Activated CD8-positive, alpha-beta memory T cell treated with anti-CD3 and anti-CD28 coated beads, Interleukin-2, amount 10 ng/mL, durations not matched to agents 7 days and 5 days (primary cell): Measurements from ENCODE around the gene ATP11A. TPM values are rescaled to one million over a fixed set of nuclear protein-coding genes. Genes with fewer than 3 reads are reported as not detected.
A peak's percentile ranks its signal among the peaks of the same experiment; 100 is the strongest.
"Not testable (repeated sequence)": the region's sequence is repeated elsewhere in the genome, so short reads cannot be mapped to it uniquely, and the experiment has no call there.

ENCODE experiments used
- ATAC-seq: fragments of 150-1000 bp; cut with Tn5 transposase; one replicate; pipeline ENCODE4 v1.10.0; 2021; ENCODE audit warnings: moderate library complexity
- CTCF ChIA-PET: fragments of 350-600 bp; sonication (Branson Sonifier 250); formaldehyde crosslinking; loops from one replicate; lab custom pipeline; 2021; ENCODE audit warnings: antibody characterized with exemption; lab: Charles Lee
- DNase-seq: peaks from one replicate; pipeline ENCODE4 v3.0.0-alpha.2; 2020
- H3K27ac Mint-ChIP-seq: one replicate; pipeline ENCODE4 v1.8.0; 2021; ENCODE audit warnings: mild to moderate bottlenecking, mixed read lengths
- H3K27me3 Mint-ChIP-seq: one replicate; pipeline ENCODE4 v1.8.0; 2021; ENCODE audit warnings: mixed read lengths
- H3K36me3 Mint-ChIP-seq: one replicate; pipeline ENCODE4 v1.8.0; 2021; ENCODE audit warnings: mild to moderate bottlenecking, mixed read lengths
- H3K4me1 Mint-ChIP-seq: one replicate; pipeline ENCODE4 v1.8.0; 2021; ENCODE audit warnings: mixed read lengths
- H3K4me3 Mint-ChIP-seq: one replicate; pipeline ENCODE4 v1.8.0; 2021; ENCODE audit warnings: mild to moderate bottlenecking, moderate library complexity, mixed read lengths
- H3K9me3 Mint-ChIP-seq: one replicate; pipeline ENCODE4 v1.8.0; 2022; ENCODE audit warnings: low read depth, mixed read lengths
- total RNA-seq, 2 experiments: library from RNA; stranded (reverse); gene quantifications; one replicate each; pipeline ENCODE4 v1.2.3, GENCODE V29; 2021

ATP11A gene
- total RNA-seq, 2 experiments from 2014 or later = 40.0 to 43.5 TPM

DNA sequence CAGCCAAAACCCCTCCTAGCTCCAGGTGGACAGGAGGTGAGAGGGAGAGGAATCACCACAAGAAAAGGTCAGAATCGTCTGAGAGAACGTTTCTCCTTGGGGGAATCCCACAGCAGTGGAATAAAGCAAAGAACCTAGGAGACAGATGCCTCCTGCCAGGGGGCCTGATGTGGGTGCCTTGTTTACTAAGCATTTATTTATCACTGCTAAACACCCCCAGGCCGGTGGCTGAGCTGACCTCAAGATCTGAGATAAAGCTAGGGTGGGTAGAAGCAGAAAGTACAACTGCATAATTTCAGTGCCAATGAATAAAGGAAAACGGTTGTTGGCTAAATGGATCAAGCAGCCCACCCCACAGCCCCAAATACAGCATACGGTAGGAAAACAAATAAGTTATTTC is 33.9 kb upstream of the ATP11A start:
- Mint-ChIP-seq H3K36me3 (no peaks in the 10 kb centered on the region), H3K4me1 (no peaks in the 10 kb centered on the region), H3K27ac (no peak overlapping the region), H3K27me3 (peaks cover 15% of the 10 kb centered on the region), H3K4me3 (no peak overlapping the region), H3K9me3 (no peaks in the 10 kb centered on the region)
- DNase-seq = no peak
- no peak for ATAC-seq
- CTCF ChIA-PET = no interaction called here

DNA sequence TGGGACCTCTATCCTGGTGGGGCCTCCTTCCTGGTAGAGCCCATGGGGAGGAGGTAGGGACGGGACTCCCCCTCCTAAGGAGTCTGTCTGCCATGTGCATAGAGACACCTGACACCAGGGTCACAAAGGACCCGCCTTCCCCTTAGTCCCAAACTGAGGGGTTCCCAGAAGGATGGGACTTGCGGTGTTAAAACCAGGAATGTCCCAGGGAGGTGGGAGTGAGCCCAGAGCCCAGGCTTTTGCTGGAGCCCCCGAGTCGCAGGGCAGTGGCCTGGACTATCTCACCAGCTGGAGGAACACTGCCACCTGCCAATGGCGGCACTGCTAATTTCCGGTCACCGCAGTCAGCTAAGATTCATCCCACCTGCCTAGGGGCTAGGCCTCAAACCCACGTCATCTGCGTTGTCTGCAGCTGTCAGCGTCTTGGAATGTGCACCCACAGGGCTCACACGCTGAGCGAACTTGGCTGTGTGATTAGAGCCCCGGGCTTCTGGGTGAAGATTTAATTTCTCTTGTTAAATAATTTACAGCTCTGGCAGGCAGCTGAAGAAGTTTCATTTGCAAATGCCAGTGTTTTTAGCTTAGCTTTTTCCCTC is 31.9 kb upstream of the ATP11A start:
- Mint-ChIP-seq H3K27ac (no peak overlapping the region), H3K9me3 (no peaks in the 10 kb centered on the region), H3K27me3 (peaks cover 8% of the 10 kb centered on the region), H3K4me3 (no peak overlapping the region), H3K4me1 (no peaks in the 10 kb centered on the region), H3K36me3 (no peaks in the 10 kb centered on the region)
- CTCF ChIA-PET = no interaction called here
- no peak for ATAC-seq
- DNase-seq = no peak

DNA sequence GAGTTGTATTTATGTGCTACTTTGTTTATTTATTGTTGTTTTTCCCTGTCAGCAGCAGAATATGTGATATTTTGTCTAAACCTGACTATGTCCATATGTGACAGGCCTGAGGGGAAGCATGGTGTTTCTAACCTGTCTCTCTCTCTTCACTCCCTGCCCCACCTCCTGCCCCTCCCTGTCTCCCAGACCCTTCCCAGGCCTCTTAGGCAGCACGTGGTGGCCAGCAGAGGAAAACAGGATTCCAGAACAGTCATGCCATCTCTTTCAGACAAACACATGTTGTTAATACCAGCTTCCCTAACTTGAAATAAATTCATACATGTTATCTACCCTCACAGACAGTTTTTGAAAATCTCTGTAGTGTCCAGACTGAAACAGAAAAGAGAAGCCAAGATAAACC is 31.0 kb upstream of the ATP11A start:
- ATAC-seq = no peak
- H3K27ac Mint-ChIP-seq = no peak overlapping the region
- H3K4me1 Mint-ChIP-seq = no peaks in the 10 kb centered on the region
- peaks cover 6% of the 10 kb centered on the region for H3K27me3 Mint-ChIP-seq
- DNase-seq = no peak
- CTCF ChIA-PET = no interaction called here
- H3K9me3 Mint-ChIP-seq = no peaks in the 10 kb centered on the region
- H3K36me3 Mint-ChIP-seq = no peaks in the 10 kb centered on the region
- no peak overlapping the region for H3K4me3 Mint-ChIP-seq

DNA sequence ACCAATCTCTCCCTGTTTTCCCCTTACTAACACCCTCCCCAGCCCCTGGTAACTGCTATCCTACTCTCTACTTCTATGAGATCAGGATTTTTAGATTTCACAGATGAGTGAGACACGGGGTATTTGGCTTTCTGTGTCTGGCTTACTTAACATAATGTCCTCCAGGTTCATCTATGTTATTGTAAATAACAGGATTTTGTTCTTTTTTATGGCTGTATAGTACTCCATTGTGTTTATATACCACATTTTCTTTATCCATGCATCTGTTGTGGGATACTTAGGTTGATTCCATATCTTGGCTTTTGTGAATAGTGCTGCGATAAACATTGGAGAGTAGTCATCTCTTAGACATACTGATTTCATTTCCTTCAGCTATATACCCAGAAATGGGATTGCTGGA is 28.5 kb upstream of the ATP11A start:
- peaks cover 6% of the 10 kb centered on the region for H3K27me3 Mint-ChIP-seq
- H3K4me1 Mint-ChIP-seq = no peaks in the 10 kb centered on the region
- CTCF ChIA-PET = no interaction called here
- no peak for DNase-seq
- no peaks in the 10 kb centered on the region for H3K36me3 Mint-ChIP-seq
- H3K27ac Mint-ChIP-seq = no peak overlapping the region
- H3K9me3 Mint-ChIP-seq = no peaks in the 10 kb centered on the region
- no peak for ATAC-seq
- no peak overlapping the region for H3K4me3 Mint-ChIP-seq

DNA sequence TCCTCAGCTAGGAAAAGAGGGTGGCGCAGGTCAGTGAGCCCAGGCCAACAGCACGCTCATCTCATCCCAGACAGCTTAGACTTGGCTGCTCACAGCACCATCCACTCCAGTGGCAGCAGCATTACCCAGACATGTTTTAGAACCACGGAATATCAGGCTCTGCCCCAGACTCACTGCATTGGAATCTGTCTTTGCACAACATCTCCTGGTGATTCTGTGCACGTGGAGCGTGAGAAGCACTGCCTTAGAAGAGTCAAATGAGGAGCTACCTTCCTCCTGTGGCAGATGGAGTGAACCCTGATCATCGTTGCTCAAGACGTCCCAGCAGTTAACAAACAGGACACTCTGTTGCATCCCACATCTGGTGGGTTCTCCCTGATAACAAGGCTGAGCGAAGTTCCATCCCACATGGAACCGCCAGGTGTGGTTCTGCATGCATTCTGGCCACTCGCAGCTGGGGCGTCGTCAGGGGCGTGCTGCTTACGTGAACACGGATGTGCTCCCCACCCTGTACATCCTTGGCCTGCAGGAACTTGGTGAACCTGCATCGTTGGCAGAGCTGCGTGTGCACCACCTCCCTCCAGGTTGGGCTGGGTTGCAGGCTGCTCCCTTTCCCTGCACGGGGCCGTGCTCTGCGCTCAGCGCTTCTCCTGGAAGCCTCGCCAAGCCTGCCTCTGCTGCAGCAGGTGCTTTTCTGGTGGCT is 25.2 kb upstream of the ATP11A start:
- H3K27ac Mint-ChIP-seq = no peak overlapping the region
- no peak for DNase-seq
- H3K27me3 Mint-ChIP-seq = peaks cover 6% of the 10 kb centered on the region

DNA sequence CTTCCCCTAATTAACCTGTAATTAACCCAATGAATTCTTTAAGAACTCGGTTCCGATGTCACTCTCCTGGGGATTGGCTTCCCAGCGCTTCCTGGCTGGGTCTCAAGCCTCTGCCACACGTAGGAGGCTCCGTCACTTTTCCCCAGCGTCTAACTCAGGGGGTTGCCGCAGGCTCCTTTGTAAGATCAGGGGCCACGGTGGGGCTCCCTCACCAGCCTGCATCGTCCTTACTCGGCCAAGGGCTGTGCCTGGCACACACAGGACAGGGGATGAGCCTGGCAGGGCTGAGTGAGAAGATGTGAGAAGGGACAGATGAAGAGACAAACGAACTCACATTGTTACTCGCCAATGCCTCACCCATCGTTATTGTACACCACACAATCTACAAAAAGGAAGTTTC is 20.9 kb upstream of the ATP11A start:
- H3K9me3 Mint-ChIP-seq = no peaks in the 10 kb centered on the region
- ATAC-seq (no peak), DNase-seq (no peak)
- H3K27ac Mint-ChIP-seq = no peak overlapping the region
- H3K27me3 Mint-ChIP-seq = peaks cover 6% of the 10 kb centered on the region
- H3K36me3 Mint-ChIP-seq = no peaks in the 10 kb centered on the region
- CTCF ChIA-PET = no interaction called here
- no peak overlapping the region for H3K4me3 Mint-ChIP-seq
- H3K4me1 Mint-ChIP-seq = peaks cover 2% of the 10 kb centered on the region

More for the DNA sequence above, 25.2 kb upstream of the ATP11A start:
- H3K4me1 Mint-ChIP-seq = no peaks in the 10 kb centered on the region
- CTCF ChIA-PET = no interaction called here
- H3K4me3 Mint-ChIP-seq = no peak overlapping the region
- no peaks in the 10 kb centered on the region for H3K9me3 Mint-ChIP-seq
- no peaks in the 10 kb centered on the region for H3K36me3 Mint-ChIP-seq
- ATAC-seq = no peak

DNA sequence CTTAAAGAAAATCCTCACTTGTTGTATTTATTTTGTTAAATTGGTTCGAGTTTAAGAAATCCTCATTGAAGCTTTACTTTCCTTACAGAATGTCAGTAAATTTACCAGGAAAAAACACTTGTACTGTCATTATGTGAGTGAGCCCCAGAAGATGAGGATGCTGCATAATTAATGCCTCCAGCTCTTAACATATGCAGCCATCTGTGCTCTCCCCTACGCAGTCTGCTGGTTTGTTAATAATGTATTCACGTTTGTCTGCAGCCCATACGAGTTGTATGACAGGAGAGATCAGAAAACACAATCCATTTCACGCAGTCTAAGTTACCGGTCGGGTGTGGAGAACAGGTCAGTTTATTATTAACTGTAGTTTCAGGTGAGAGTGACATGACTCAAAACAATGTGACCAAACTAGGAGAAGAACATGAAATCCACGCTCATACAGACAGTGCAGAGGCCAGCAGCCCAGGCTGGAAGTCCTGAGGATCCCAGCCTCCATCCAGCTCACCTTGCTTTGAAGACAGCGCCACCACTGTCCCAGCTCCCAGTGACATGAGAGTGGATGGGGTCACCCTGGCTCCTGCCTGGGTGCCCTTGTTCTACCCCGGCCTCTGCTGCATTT is 19.8 kb upstream of the ATP11A start:
- CTCF ChIA-PET = no interaction called here
- no peak overlapping the region for H3K4me3 Mint-ChIP-seq
- no peaks in the 10 kb centered on the region for H3K36me3 Mint-ChIP-seq
- no peaks in the 10 kb centered on the region for H3K9me3 Mint-ChIP-seq
- DNase-seq = no peak
- no peak for ATAC-seq
- no peak overlapping the region for H3K27ac Mint-ChIP-seq
- H3K4me1 Mint-ChIP-seq = peaks cover 4% of the 10 kb centered on the region
- H3K27me3 Mint-ChIP-seq = peaks cover 7% of the 10 kb centered on the region

DNA sequence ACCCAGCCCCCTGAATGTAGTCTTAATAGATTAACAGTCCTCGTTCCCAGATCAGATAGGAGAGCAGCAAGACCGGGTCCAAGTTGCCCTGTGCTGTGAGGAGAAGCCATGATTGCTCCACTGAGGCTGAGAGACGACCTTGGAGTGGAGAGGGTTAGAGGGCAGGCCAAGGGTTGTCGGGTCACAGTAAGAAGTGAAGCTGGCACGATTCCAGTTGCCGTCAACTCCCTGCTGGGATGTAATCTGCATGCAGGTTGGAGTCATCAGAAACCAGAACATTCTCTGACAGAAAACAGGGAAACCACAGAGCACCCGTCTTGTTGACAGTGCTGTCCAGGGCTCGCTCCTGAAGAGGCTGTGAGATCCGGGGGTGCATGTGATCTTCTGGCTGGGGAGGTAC is 19.0 kb upstream of the ATP11A start:
- H3K4me3 Mint-ChIP-seq = no peak overlapping the region
- peaks cover 4% of the 10 kb centered on the region for H3K4me1 Mint-ChIP-seq
- H3K27ac Mint-ChIP-seq = no peak overlapping the region
- H3K9me3 Mint-ChIP-seq = no peaks in the 10 kb centered on the region
- no peak for DNase-seq
- no peaks in the 10 kb centered on the region for H3K36me3 Mint-ChIP-seq
- peaks cover 12% of the 10 kb centered on the region for H3K27me3 Mint-ChIP-seq
- ATAC-seq = no peak
- CTCF ChIA-PET = no interaction called here

DNA sequence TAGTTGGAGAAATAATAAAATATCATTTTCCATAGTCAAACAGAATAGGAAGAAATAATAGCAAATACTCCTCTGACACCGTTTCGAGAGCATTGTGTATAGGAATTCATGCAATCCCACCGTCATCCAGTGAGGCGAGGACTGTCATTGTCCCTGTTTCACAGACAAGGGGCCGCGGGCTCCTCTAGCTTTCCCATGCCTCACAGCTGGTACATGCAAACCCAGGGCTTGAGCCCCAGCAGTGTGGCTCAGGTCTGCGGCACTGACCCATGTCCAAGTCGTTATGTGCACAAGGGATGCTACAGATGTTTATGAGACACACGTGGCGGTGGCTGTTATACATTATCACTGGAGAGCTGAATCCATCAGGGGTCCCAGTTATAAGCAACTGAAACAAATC is 18.5 kb upstream of the ATP11A start:
- Mint-ChIP-seq H3K36me3 (no peaks in the 10 kb centered on the region), H3K4me3 (no peak overlapping the region), H3K4me1 (peaks cover 4% of the 10 kb centered on the region), H3K27me3 (peaks cover 16% of the 10 kb centered on the region), H3K27ac (no peak overlapping the region), H3K9me3 (no peaks in the 10 kb centered on the region)
- CTCF ChIA-PET = no interaction called here
- ATAC-seq = no peak
- no peak for DNase-seq

DNA sequence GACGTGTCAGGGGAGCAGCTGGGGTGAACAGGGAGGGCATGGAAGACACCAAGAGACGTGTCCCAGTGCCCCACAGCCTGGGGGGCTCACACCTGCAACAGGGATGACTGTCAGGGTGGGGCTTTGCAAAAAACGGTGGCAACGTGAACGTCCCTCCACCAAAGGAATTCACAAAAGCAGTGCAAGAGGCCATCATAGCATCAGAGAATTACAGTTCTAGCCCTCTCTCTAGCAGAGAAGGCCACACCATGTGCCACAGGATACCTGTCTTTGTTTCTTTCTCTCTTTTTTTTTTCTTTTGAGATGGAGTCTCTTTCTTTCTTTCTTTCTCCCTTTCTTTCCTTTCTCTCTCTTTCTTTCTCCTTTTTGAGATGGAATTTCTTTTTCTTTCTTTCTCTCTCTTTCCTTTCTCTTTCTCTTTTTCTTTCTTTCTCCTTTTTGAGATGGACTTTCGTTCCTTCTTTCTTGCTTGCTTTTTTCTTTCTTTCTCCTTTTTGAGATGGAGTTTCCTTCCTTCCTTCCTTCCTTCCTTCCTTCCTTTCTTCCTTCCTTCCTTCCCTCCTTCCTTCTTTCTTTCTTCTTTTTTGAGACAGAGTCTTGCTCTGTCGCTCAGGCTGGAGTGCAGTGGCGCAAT is 17.1 kb upstream of the ATP11A start:
- H3K27ac Mint-ChIP-seq = no peak overlapping the region

DNA sequence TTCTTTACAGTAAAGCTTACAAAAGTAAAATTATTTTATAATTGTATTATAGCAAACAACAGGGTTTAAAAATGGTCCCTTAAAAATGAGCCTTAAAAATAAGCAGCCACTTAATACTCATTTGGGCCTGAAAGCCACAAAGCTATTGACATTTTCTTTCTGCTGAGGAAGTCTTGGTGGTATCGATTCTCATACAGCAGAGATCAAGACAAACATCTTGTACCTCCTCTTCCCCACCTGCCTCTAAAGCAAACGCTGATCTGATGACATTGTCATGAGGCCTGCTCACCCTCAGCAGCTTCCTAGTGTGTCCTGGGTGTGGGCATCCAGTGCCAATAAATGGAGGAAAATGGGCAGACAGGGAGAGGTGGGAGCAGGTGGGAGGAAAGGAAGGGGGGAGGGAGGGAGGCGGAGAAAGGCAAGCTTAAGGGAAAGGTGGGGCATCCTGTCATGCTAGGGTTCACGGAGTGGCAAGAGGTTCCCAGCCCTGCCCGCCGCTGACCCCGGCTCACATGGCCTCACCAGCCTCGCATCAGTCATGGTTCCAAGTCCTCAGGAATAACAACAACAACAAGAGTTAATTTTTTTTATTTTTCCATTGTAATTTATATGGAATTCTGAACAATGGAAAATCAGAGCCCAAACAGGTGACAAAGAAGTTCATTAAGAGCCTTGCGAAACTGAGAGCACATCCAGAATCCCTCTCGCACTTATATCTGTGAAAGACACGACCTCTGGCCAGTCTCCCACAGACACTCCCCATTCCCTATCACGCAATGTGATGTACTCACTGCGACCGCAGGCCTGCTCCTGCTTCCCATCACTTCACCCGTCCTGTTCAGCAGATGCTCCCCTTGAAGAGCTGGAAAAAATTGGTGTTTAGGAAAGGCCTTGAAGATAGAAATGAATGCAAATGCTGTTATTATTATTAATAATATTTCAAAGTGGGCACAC is 15.1 kb upstream of the ATP11A start:
- no peak overlapping the region for H3K27ac Mint-ChIP-seq

More for the DNA sequence above, 17.1 kb upstream of the ATP11A start:
- DNase-seq (no peak), ATAC-seq (no peak)
- Mint-ChIP-seq H3K4me3 (no peak overlapping the region), H3K4me1 (peaks cover 4% of the 10 kb centered on the region), H3K9me3 (no peaks in the 10 kb centered on the region), H3K27me3 (peaks cover 19% of the 10 kb centered on the region), H3K36me3 (no peaks in the 10 kb centered on the region)
- CTCF ChIA-PET = no interaction called here

DNA sequence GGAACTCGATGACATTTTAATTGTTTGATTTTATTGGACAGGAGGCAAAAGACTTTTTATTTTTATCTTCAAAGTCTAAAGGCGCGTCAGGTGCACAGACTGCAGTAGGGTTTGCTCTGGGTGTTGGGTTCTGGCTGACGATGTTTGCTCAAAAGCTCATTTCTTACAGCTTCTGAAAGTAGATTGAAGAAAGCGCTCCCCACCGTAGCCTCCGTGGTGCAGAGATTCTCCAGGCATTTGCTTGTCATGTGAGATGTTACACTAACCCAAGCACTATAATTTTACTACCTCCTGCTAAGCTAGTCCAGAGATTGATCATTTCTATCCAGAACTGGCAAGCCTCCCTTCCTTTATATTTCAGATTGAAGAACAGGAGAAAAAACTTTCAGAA is 14.5 kb upstream of the ATP11A start:
- H3K4me3 Mint-ChIP-seq = no peak overlapping the region
- H3K4me1 Mint-ChIP-seq = peaks cover 4% of the 10 kb centered on the region
- no peak overlapping the region for H3K27ac Mint-ChIP-seq
- peak; percentile 28 for DNase-seq
- CTCF ChIA-PET = no interaction called here
- H3K9me3 Mint-ChIP-seq = no peaks in the 10 kb centered on the region
- H3K36me3 Mint-ChIP-seq = no peaks in the 10 kb centered on the region
- ATAC-seq = no peak
- peaks cover 19% of the 10 kb centered on the region for H3K27me3 Mint-ChIP-seq

More for the DNA sequence above, 15.1 kb upstream of the ATP11A start:
- no peak overlapping the region for H3K4me3 Mint-ChIP-seq
- H3K36me3 Mint-ChIP-seq = no peaks in the 10 kb centered on the region
- H3K9me3 Mint-ChIP-seq = no peaks in the 10 kb centered on the region
- DNase-seq (peak; percentile 12), ATAC-seq (no peak)
- CTCF ChIA-PET = no interaction called here
- H3K27me3 Mint-ChIP-seq = peaks cover 19% of the 10 kb centered on the region
- peaks cover 4% of the 10 kb centered on the region for H3K4me1 Mint-ChIP-seq

DNA sequence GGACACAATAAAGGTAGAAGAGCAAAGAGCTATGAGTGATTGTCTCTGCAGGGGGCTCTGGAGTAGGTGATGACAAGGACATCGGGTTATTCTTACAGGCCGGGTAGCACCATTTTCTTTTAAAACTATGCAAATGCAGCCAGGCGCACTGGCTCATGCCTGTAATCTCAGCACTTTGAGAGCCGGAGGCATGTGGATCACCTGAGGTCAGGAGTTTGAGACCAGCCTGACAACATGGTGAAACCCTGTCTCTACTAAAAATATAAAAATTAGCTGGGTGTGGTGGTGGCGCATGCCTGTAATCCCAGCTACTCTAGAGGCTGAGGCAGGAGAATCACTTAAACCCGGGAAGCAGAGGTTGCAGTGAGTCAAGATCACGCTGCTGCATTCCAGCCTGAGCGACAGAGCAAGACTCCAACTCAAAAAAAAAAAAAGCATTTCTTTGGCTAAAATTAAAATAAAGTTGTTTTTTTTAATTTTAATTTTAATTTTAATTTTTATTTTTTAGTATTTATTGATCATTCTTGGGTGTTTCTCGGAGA is 12.3 kb upstream of the ATP11A start:
- H3K4me3 Mint-ChIP-seq, H3K27ac Mint-ChIP-seq, H3K36me3 Mint-ChIP-seq, ATAC-seq, H3K4me1 Mint-ChIP-seq, H3K9me3 Mint-ChIP-seq, DNase-seq: not testable (repeated sequence)
- peaks cover 19% of the 10 kb centered on the region for H3K27me3 Mint-ChIP-seq
- CTCF ChIA-PET = interaction anchor here (1.0 kb wide), 1 partner anchor 11 kb away, joined by 3 read pairs; no protein-coding TSS in a partner anchor
